IPS-18a (cell line): ENCODE measurements around the gene TAAR1.
"Not testable (repeated sequence)": the region's sequence is repeated elsewhere in the genome, so short reads cannot be mapped to it uniquely, and the experiment has no call there.

ENCODE experiments used
- H3K27ac ChIP-seq: one replicate; pipeline ENCODE4 v1.5.1; 2013; ENCODE audit warnings: low read length
- H3K27me3 ChIP-seq: one replicate; pipeline ENCODE4 v1.6.1; 2013; ENCODE audit warnings: mild to moderate bottlenecking, low read length; ENCODE audit not compliant: control insufficient read depth, insufficient read depth
- H3K36me3 ChIP-seq: one replicate; pipeline ENCODE4 v1.6.1; 2013; ENCODE audit warnings: low read depth, low read length; ENCODE audit not compliant: control insufficient read depth
- H3K4me1 ChIP-seq: one replicate; pipeline ENCODE4 v1.6.1; 2013; ENCODE audit warnings: low read depth, low read length; ENCODE audit not compliant: control insufficient read depth
- H3K4me3 ChIP-seq: one replicate; pipeline ENCODE4 v1.5.1; 2013; ENCODE audit warnings: low read length
- H3K9ac ChIP-seq: one replicate; pipeline ENCODE4 v1.6.1; 2013; ENCODE audit warnings: mild to moderate bottlenecking, low read length, moderate library complexity
- H3K9me3 ChIP-seq: one replicate; pipeline ENCODE4 v1.6.1; 2013; ENCODE audit warnings: low read depth, low read length; ENCODE audit not compliant: control insufficient read depth

Gene TAAR1

DNA sequence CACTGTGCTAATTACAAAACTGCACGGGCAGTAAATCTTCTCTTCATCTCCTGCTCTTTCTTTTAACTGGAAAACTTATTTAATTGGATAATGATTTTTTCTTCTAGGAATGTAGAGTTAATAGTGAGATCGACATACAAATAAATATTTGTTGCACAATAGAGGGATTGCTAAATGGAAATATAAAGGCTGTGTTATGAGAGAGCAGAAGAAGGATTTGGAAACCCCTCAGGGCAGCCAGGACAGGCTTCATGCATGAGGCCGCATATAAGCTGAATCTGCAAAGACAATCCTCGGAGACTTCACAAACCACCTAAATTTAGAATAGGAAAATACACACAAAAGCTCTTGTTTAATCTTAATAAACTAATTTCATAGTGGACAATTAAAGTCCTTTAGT is 2.9 kb upstream of the TAAR1 start:
- H3K27me3 ChIP-seq = no peaks in the 10 kb centered on the region

DNA sequence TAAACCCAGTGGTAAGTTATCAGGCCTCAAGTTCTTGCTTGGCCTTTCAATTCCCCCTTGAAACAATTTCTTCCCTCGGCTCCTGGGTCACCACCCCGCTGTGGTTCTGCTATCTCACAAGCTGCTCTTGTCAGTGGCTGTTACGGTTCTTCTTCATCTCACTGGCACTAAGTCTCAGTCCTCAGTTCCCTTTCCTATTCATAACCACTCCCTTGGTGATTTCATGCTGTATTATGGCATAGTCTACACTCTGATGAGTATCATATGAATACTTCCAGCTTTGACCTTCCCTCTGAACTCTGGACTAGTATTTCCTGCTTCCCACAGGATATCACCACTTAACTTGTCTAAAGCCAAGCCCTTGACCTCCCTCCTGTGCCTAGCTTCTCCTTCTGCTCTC is 7.9 kb downstream of the TAAR1 start:
- no peaks in the 10 kb centered on the region for H3K36me3 ChIP-seq
- no peak overlapping the region for H3K27ac ChIP-seq
- H3K27me3 ChIP-seq = no peaks in the 10 kb centered on the region
- H3K9me3 ChIP-seq = no peaks in the 10 kb centered on the region
- H3K4me3 ChIP-seq = no peak overlapping the region
- H3K4me1 ChIP-seq = no peaks in the 10 kb centered on the region
- no peak overlapping the region for H3K9ac ChIP-seq

More for the DNA sequence above, 2.9 kb upstream of the TAAR1 start:
- H3K27ac ChIP-seq = no peak overlapping the region
- H3K36me3 ChIP-seq = no peaks in the 10 kb centered on the region
- H3K4me1 ChIP-seq = peaks cover 10% of the 10 kb centered on the region
- H3K9me3 ChIP-seq = no peaks in the 10 kb centered on the region
- H3K9ac ChIP-seq = no peak overlapping the region
- H3K4me3 ChIP-seq = no peak overlapping the region

DNA sequence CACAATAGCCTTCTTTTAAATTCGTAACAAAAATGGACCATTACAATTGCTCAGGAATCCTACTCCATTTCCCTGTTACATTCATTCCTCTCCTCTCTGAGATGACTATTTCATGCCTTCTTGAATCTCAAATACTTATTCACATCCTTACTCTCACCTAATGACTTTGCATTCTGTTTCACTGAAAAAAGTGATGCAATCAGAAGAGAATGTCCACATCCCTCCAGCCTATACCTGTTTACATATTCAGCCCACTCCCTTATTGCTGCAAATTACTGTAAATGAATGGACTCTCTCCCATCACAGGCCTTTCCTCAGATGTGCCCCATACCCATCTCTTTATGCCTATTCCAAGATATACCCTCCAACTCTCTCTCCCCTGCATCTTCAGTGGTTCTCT is 8.6 kb downstream of the TAAR1 start:
- no peaks in the 10 kb centered on the region for H3K27me3 ChIP-seq
- H3K4me1 ChIP-seq = no peaks in the 10 kb centered on the region
- no peaks in the 10 kb centered on the region for H3K36me3 ChIP-seq

DNA sequence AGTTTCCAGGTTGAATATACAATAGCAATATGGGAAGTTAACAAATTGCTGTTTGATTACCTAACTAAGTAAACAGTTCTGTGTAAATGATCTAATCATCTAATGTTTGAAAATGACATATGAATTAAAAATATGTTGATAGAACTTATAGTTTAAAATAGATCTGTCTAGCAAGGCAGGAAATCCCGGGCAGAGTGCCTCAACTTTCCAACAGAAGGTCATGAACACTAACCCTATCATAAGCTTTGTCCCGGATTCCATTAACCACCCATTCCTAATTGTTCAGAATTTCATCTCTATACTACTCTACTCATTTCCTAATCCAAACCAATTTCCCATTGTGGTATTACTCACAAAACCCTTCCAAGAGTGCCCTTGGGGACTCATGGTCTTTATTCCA is 10.2 kb downstream of the TAAR1 start:
- Histone ChIP-seq H3K9me3 (no peaks in the 10 kb centered on the region), H3K27ac (no peak overlapping the region), H3K27me3 (no peaks in the 10 kb centered on the region), H3K4me1 (no peaks in the 10 kb centered on the region), H3K36me3 (no peaks in the 10 kb centered on the region), H3K9ac (no peak overlapping the region), H3K4me3 (no peak overlapping the region)

More for the DNA sequence above, 8.6 kb downstream of the TAAR1 start:
- Histone ChIP-seq H3K4me3 (no peak overlapping the region), H3K27ac (no peak overlapping the region), H3K9me3 (no peaks in the 10 kb centered on the region), H3K9ac (no peak overlapping the region)

DNA sequence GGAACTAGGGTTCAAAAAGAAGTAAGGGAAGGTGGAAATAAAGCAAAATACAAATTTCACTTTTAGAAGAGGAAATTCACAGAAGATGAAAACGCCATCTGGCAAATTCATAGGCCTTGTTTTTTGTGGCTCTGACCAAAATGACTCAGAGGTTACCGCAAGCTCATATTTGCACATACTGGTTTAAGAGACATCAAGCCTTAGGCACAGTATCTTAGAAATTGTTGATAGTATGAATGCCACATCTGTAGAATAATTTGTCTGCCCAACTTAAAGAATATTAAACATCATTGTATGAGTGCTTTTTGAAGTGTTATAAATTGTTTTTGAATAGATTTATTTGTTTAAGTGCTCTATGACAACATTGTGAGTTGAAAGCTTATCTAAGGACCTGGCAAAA is 10.6 kb downstream of the TAAR1 start:
- no peaks in the 10 kb centered on the region for H3K36me3 ChIP-seq
- H3K27ac ChIP-seq = no peak overlapping the region
- no peaks in the 10 kb centered on the region for H3K27me3 ChIP-seq
- H3K4me3 ChIP-seq = no peak overlapping the region
- H3K4me1 ChIP-seq = no peaks in the 10 kb centered on the region
- no peaks in the 10 kb centered on the region for H3K9me3 ChIP-seq
- H3K9ac ChIP-seq = no peak overlapping the region

DNA sequence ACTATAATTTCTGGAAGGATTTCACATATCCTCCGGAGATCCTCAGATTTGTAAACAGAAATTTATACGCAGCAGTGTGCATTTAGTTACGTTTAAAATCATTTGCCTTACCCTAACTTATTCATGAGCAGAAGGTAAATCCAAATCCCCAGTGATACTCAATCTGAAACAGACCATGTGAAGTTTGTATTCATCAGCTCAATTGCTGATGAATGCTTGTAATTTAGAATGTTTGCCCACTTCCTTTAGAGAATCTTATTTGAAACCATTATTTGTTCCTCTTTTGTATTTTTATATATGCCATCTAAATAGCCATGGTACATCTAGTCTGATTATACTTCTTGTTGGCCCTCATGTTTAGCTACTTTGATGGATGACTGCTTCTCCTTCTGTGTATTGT is 15.4 kb downstream of the TAAR1 start:
- Histone ChIP-seq H3K9me3 (no peaks in the 10 kb centered on the region), H3K27me3 (no peaks in the 10 kb centered on the region), H3K9ac (no peak overlapping the region), H3K4me3 (no peak overlapping the region), H3K27ac (no peak overlapping the region), H3K36me3 (no peaks in the 10 kb centered on the region), H3K4me1 (no peaks in the 10 kb centered on the region)

DNA sequence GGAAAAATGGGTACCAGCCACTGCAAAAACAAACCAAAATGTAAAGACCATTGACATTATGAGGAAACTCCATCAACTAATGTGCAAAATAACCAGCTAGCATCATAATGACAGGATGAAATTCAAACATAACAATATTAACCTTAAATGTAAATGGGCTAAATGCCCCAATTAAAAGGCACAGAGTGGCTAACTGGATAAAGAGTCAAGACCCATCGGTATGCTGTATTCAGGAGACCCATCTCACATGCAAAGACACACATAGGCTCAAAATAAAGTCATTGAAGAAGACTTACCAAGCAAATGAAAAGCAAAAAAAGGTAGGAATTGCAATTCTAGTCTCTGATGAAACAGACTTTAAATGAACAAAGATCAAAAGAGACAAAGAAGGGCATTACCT is 21.8 kb downstream of the TAAR1 start:
- H3K4me3 ChIP-seq, H3K36me3 ChIP-seq, H3K4me1 ChIP-seq, H3K9ac ChIP-seq, H3K27me3 ChIP-seq, H3K9me3 ChIP-seq, H3K27ac ChIP-seq: not testable (repeated sequence)

DNA sequence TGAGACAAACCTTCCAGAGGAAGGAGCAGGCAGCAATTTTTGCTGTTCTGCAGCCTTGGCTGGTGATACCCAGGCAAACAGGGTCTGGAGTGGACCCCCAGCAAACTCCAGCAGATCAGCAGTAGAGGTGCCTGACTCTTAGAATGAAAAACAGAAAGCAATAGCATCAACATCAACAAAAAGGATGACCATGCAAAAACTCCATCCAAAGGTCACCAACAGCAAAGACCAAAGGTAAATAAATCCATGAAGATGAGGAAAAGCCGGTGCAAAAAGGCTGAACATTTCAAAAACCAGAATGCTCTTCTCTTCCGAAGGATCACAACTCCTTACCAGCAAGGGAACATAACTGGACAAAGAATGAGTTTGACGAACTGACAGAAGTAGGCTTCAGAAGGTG is 23.1 kb downstream of the TAAR1 start:
- not testable (repeated sequence) for H3K27me3 ChIP-seq, H3K27ac ChIP-seq, H3K4me1 ChIP-seq, H3K36me3 ChIP-seq, H3K9ac ChIP-seq, H3K4me3 ChIP-seq, H3K9me3 ChIP-seq

DNA sequence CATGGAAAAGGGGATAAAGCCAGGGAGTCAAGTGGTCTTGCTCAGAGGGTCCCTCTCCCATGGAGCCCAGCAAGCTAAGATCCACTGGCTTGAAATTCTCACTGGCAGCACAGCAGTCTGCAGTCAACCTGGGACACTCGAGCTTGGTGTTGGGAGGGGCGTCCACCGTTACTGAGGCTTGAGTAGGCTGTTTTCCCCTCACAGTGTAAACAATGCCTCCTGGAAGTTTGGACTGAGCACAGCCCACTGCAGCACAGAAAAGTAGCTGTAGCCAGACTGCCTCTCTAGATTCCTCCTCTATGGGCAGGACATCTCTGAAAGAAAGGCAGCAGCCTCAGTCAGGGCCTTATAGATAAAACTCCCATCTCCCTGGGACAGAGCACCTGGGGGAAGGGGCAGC is 23.7 kb downstream of the TAAR1 start:
- H3K4me1 ChIP-seq, H3K36me3 ChIP-seq, H3K9me3 ChIP-seq, H3K9ac ChIP-seq, H3K4me3 ChIP-seq, H3K27me3 ChIP-seq, H3K27ac ChIP-seq: not testable (repeated sequence)

DNA sequence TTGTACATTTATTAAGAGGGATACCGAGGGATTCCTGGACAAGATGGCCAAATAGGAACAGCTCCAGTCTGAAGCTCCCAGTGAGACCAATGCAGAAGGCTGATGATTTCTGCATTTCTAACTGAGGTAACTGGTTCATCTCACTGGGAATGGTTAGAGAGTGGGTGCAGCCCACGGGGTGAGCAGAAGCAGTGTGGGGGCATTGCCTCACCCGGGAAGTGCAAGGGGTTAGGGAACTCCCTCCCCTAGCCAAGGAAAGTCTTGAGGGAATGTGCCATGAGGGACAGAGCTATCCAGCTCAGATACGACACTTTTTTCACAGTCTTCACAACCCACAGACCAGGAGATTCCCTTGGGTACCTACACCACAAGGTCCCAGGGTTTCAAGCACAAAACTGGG is 24.2 kb downstream of the TAAR1 start:
- no peaks in the 10 kb centered on the region for H3K4me1 ChIP-seq
- no peaks in the 10 kb centered on the region for H3K9me3 ChIP-seq
- no peaks in the 10 kb centered on the region for H3K27me3 ChIP-seq
- H3K27ac ChIP-seq = no peak overlapping the region
- no peak overlapping the region for H3K9ac ChIP-seq
- H3K4me3 ChIP-seq = no peak overlapping the region
- no peaks in the 10 kb centered on the region for H3K36me3 ChIP-seq

DNA sequence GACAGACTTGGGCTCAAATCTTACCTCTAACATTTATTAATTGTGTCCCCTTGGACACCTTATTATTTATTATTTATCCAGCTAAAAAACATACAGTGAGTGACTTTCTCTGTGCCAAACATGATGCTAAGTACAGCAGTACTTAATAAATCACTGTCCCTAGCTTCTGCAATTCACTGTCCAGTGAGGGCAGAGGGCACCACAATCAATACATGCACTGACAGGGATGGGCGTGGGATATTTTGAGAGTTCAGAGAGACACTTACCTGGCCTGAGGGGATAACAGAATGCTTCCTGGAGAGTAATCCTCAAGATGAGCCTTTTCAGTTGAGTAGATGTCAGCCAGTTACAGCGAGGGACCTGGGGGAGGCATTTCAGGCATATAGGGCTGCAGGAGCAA is 25.6 kb downstream of the TAAR1 start:
- H3K4me1 ChIP-seq = no peaks in the 10 kb centered on the region
- no peaks in the 10 kb centered on the region for H3K36me3 ChIP-seq
- H3K9me3 ChIP-seq = no peaks in the 10 kb centered on the region
- no peak overlapping the region for H3K4me3 ChIP-seq
- no peak overlapping the region for H3K27ac ChIP-seq
- H3K9ac ChIP-seq = no peak overlapping the region
- no peaks in the 10 kb centered on the region for H3K27me3 ChIP-seq

DNA sequence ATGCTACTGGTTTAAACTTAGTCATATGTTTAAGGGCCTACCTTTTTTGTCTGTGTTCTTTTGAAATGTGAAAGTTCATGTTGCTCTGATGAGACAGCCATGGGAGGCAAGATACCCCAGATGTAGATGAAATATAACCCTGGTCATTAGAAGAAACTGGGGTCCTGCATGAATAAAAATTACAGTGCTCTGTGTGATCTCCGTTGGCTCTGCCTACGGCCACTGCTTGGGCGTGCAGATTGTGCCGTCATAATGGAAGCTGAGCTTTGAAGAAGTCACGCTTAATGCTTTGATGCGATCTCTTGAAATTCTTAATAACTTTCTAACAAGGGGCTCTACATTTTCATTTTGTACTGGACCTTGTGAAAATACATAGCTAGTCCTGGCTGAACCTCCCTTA is 34.8 kb downstream of the TAAR1 start, which contains the start of gene TAAR2:
Gene TAAR2, minus strand, starts transcription at position 101 of the 400 bp plus-strand sequence. Its CDS starts 0 bp downstream, at position 101.
- H3K9me3 ChIP-seq = no peaks in the 10 kb centered on the region

More for the DNA sequence above, 34.8 kb downstream of the TAAR1 start, which contains the start of gene TAAR2:
- H3K27ac ChIP-seq = no peak within 1 kb of the TSS
- H3K4me3 ChIP-seq = no peak within 1 kb of the TSS
- no peak within 1 kb of the TSS for H3K9ac ChIP-seq
- H3K36me3 ChIP-seq = no peaks in the 10 kb centered on the region
- no peaks in the 10 kb centered on the region for H3K4me1 ChIP-seq
- no peaks in the 10 kb centered on the region for H3K27me3 ChIP-seq
